ENCODE measurements around the gene IFNLR1. TPM values are rescaled to one million over a fixed set of nuclear protein-coding genes. Genes with fewer than 3 reads are reported as not detected.

Gene IFNLR1
- total and polyA plus RNA-seq, 8 donors = 2.3 to 8.4 (median 4.0) TPM

- H3K4me3 ChIP-seq = no peak overlapping the region
- DNase-seq = no peak
These were observed 39.3 kb downstream of the IFNLR1 start for GRCh38 chr1:24147816-24148215.

GRCh38 chr1:24147194-24147593 is 39.9 kb downstream of the IFNLR1 start:
- H3K9me3 ChIP-seq = no peaks in the 10 kb centered on the region
- H3K27me3 ChIP-seq = no peaks in the 10 kb centered on the region
- H3K36me3 ChIP-seq = no peaks in the 10 kb centered on the region
- DNase-seq = no peak
- peaks cover 0 to 18% (median 4%) of the 10 kb centered on the region in 3 donors for H3K4me1 ChIP-seq
- no peak overlapping the region for H3K27ac ChIP-seq
- no peak for FAIRE-seq
- no peak for ATAC-seq
- intact Hi-C loops (cut with DNase I) = no loop called here
- WGBS, 2 donors = 88 to 93% methylated on average over 9 of the region's 9 CpGs
- TF ChIP-seq, protein P1, sequence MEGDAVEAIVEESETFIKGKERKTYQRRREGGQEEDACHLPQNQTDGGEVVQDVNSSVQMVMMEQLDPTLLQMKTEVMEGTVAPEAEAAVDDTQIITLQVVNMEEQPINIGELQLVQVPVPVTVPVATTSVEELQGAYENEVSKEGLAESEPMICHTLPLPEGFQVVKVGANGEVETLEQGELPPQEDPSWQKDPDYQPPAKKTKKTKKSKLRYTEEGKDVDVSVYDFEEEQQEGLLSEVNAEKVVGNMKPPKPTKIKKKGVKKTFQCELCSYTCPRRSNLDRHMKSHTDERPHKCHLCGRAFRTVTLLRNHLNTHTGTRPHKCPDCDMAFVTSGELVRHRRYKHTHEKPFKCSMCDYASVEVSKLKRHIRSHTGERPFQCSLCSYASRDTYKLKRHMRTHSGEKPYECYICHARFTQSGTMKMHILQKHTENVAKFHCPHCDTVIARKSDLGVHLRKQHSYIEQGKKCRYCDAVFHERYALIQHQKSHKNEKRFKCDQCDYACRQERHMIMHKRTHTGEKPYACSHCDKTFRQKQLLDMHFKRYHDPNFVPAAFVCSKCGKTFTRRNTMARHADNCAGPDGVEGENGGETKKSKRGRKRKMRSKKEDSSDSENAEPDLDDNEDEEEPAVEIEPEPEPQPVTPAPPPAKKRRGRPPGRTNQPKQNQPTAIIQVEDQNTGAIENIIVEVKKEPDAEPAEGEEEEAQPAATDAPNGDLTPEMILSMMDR (IDR thresholded peaks at IDR 0.05) = no peak
- no peak overlapping the region for H3K4me3 ChIP-seq

More at GRCh38 chr1:24147816-24148215, 39.3 kb downstream of the IFNLR1 start:
- TF ChIP-seq, protein P1 (IDR thresholded peaks at IDR 0.05) = no peak
- H3K9me3 ChIP-seq = no peaks in the 10 kb centered on the region
- no peaks in the 10 kb centered on the region for H3K36me3 ChIP-seq
- no peaks in the 10 kb centered on the region for H3K27me3 ChIP-seq
- WGBS, 2 donors = 72 to 74% methylated on average over 6 of the region's 6 CpGs
- H3K4me1 ChIP-seq = peaks cover 0 to 18% (median 4%) of the 10 kb centered on the region in 3 donors
- FAIRE-seq = no peak
- intact Hi-C loops (cut with DNase I) = no loop called here
- ATAC-seq = no peak
- H3K27ac ChIP-seq = no peak overlapping the region

DNA sequence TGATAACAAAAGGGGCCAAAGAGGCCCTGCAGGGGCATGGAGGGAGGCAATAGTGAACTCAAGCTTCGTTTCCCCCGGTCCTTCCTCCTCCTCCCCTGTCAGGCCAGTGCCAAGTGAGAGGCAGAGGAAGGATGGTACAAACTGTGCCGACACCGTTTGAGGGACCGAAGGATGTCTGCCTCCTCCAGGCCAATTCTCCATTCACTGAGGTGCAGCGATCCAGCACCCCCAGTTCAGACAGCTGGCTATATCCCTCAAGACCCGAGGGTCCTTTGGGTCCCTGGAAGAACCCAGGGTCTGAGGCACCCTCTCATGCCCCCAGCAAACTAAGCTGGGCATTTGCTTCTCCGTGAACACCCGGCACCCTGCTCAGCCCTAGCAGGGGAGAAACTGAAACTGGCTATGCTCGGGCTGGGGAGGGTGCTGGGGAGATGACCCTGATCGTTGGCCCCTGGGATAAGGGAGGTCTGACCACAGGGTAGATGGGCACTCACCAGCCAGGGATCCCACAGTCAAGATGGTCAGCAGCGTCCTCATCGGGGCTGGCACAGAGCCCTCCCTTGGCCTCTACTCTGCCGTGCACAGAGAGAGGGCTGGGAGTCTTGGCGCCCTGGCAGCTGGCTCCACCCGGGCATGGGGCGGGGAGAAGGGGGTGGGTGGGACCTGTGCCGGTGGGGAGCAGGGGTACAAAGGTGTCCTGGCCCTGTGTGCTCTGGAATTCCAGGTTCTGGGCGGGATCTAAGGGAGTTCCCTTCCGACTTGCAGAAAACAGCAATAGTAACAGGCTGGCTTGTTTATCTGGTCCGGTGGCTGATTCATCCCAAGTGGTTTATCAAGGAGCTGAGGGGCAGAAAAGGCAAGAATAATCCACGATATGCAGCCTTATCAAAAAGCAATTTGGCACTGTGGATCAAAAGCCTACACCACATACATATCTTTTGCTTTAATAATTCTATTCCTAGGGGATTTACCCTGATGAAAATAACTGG is 44.2 kb downstream of the IFNLR1 start, which contains the start of gene IL22RA1:
TSS of gene IL22RA1 (minus strand) at position 595 of the 989 bp plus-strand sequence. CDS start at position 537, 58 bp downstream.
- H3K27me3 ChIP-seq = no peaks in the 10 kb centered on the region
- TF ChIP-seq, protein P1 (IDR thresholded peaks at IDR 0.05) = no peak
- no peaks in the 10 kb centered on the region for H3K36me3 ChIP-seq
- peak within 1 kb of the TSS; percentile 75 to 87 (median 82) for H3K27ac ChIP-seq
- 10 to 11% methylated on average over 21 to 22 of the region's 22 CpGs for WGBS, 2 donors
- intact Hi-C loops (cut with DNase I) = no loop called here
- peaks cover 0 to 13% (median 5%) of the 10 kb centered on the region in 3 donors for H3K4me1 ChIP-seq
- peak within 1 kb of the TSS; percentile 47 to 74 (median 61) for H3K4me3 ChIP-seq
- H3K9me3 ChIP-seq = no peaks in the 10 kb centered on the region
- DNase-seq = peak; percentile 87 to 96 (median 91)
- FAIRE-seq = no peak
- ATAC-seq = peak; percentile 63 to 80 (median 78)

DNA sequence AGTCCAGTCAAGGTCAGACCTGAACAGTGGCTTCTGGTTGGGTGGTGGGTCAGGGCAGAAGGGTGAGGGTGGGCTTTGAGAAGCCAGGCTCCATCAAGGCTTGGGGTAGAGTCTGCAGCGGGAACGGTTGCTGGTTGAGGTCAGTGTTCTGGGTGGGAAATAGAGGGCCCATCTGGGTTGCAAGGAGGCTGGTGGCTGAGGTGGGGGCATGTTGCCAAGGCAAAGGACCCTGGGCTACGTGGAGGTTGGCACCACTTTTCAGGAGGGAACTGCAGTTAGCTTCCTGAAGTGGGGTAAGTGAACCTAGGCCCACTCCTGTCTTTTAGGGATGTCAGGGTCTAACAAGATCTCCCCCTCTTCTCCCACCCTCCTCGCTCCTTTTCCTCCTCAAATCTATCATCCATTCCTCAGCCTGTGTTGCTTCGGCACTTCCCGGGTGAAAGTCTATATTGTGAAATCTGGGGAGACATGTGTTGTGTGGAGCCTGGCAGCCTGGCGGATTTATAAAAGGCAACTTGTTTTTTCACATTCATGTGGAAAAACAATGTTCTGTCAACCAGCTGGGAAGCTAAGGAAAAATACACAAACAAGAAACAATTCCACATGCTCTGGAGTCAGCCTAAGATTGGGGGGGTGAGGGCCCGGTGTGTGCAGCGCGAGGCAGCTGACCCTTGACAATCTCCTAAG is 45.6 kb downstream of the IFNLR1 start:
- Histone ChIP-seq H3K36me3 (peaks cover 0 to 5% (median 0%) of the 10 kb centered on the region in 3 donors), H3K4me1 (peaks cover under 1 to 26% (median 9%) of the 10 kb centered on the region in 3 donors), H3K9me3 (no peaks in the 10 kb centered on the region), H3K27me3 (no peaks in the 10 kb centered on the region), H3K27ac (peak overlapping the region; percentile 75 to 87 (median 82)), H3K4me3 (peak overlapping the region; percentile 47 to 74 (median 61))
- TF ChIP-seq, protein P1 (IDR thresholded peaks at IDR 0.05) = no peak
- intact Hi-C loops (cut with DNase I) = no loop called here
- FAIRE-seq (no peak), DNase-seq (peak in 2 of 6 donors; percentile 55 to 69), ATAC-seq (peak; percentile 6 to 24 (median 16))
- 36 to 44% methylated on average over 10 of the region's 10 CpGs for WGBS, 2 donors
